ENCODE data around the gene PRDM12.

DNA sequence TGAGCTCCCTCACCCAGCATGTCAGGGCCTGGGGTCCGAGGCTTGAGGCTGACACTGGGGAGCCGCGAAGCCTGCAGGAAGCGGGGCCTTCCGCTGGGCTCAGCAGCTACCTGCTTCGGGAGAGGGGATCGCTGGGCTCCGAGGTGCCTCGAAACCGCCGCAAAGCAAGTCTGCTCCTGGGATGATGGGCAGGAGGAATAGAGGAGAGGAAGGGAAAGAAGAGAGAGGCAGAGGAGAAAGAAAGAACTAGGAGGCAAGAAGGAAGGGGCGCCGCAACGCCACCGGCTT lies 1.5 kb upstream of the PRDM12 start:
- TF ChIP-seq, protein P1, sequence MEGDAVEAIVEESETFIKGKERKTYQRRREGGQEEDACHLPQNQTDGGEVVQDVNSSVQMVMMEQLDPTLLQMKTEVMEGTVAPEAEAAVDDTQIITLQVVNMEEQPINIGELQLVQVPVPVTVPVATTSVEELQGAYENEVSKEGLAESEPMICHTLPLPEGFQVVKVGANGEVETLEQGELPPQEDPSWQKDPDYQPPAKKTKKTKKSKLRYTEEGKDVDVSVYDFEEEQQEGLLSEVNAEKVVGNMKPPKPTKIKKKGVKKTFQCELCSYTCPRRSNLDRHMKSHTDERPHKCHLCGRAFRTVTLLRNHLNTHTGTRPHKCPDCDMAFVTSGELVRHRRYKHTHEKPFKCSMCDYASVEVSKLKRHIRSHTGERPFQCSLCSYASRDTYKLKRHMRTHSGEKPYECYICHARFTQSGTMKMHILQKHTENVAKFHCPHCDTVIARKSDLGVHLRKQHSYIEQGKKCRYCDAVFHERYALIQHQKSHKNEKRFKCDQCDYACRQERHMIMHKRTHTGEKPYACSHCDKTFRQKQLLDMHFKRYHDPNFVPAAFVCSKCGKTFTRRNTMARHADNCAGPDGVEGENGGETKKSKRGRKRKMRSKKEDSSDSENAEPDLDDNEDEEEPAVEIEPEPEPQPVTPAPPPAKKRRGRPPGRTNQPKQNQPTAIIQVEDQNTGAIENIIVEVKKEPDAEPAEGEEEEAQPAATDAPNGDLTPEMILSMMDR (IDR thresholded peaks at IDR 0.05; ENCODE audit: borderline replicate concordance, extremely low read depth, low read length, poor library complexity, severe bottlenecking): no peak
- no peak for TF ChIP-seq EZH2 (IDR thresholded peaks at IDR 0.05; ENCODE audit: borderline replicate concordance, low read depth, low read length, severe bottlenecking)

All from DND-41 (cell line).